Measurements from ENCODE around the gene RNF5. TPM values are rescaled to one million over a fixed set of nuclear protein-coding genes. Genes with fewer than 3 reads are reported as not detected.
"Not testable (repeated sequence)": the region's sequence is repeated elsewhere in the genome, so short reads cannot be mapped to it uniquely, and the experiment has no call there.

Gene RNF5
- total RNA-seq, 1 experiment from 2014 or later: 99.0 TPM

GRCh38 chr6:32195902-32196681, 17.9 kb downstream of the RNF5 start:
- peak; percentile 90 for DNase-seq
- peak overlapping the region; percentile 92 for H3K4me3 ChIP-seq (ENCODE audit: insufficient read depth, low read depth, low read length)
- H3K27me3 ChIP-seq (ENCODE audit: control insufficient read depth, insufficient read depth, low read length): no peaks in the 10 kb centered on the region
- no peaks in the 10 kb centered on the region for H3K36me3 ChIP-seq (replicated peaks; ENCODE audit: control insufficient read depth, insufficient read depth, low read length)

GRCh38 chr6:32196682-32197616, 18.7 kb downstream of the RNF5 start:
- no peaks in the 10 kb centered on the region for H3K36me3 ChIP-seq (replicated peaks; ENCODE audit: control insufficient read depth, insufficient read depth, low read length)
- peak overlapping the region; percentile 92 for H3K4me3 ChIP-seq (ENCODE audit: insufficient read depth, low read depth, low read length)
- peak; percentile 56 for DNase-seq
- no peaks in the 10 kb centered on the region; the same call in 1 of the 2 replicates for H3K27me3 ChIP-seq (ENCODE audit: control insufficient read depth, insufficient read depth, low read length)

- H3K27me3 ChIP-seq (ENCODE audit: control insufficient read depth, insufficient read depth, low read length): no peaks in the 10 kb centered on the region; the same call in 1 of the 2 replicates
- no peak for DNase-seq
- H3K36me3 ChIP-seq (replicated peaks; ENCODE audit: control insufficient read depth, insufficient read depth, low read length): no peaks in the 10 kb centered on the region
- H3K4me3 ChIP-seq (ENCODE audit: insufficient read depth, low read depth, low read length): no peak overlapping the region
These were observed 20.1 kb downstream of the RNF5 start for GRCh38 chr6:32198345-32198696.

- Histone ChIP-seq H3K36me3 (replicated peaks; ENCODE audit: control insufficient read depth, insufficient read depth, low read length) (no peaks in the 10 kb centered on the region), H3K27me3 (ENCODE audit: control insufficient read depth, insufficient read depth, low read length) (no peaks in the 10 kb centered on the region; the same call in 1 of the 2 replicates), H3K4me3 (ENCODE audit: insufficient read depth, low read depth, low read length) (no peak overlapping the region)
- no peak for DNase-seq
These were observed 20.7 kb downstream of the RNF5 start for GRCh38 chr6:32198866-32199265.

- DNase-seq: no peak
- H3K4me3 ChIP-seq (ENCODE audit: insufficient read depth, low read depth, low read length): no peak overlapping the region
- peaks cover 2% of the 10 kb centered on the region; the same call in 1 of the 2 replicates for H3K27me3 ChIP-seq (ENCODE audit: control insufficient read depth, insufficient read depth, low read length)
- H3K36me3 ChIP-seq (replicated peaks; ENCODE audit: control insufficient read depth, insufficient read depth, low read length): no peaks in the 10 kb centered on the region
These were observed 22.7 kb downstream of the RNF5 start for GRCh38 chr6:32200711-32201475.

GRCh38 chr6:32202186-32202585, 24.0 kb downstream of the RNF5 start:
- H3K4me3 ChIP-seq (ENCODE audit: insufficient read depth, low read depth, low read length): no peak overlapping the region
- no peak for DNase-seq
- no peaks in the 10 kb centered on the region for H3K36me3 ChIP-seq (replicated peaks; ENCODE audit: control insufficient read depth, insufficient read depth, low read length)
- H3K27me3 ChIP-seq (ENCODE audit: control insufficient read depth, insufficient read depth, low read length): peaks cover 2% of the 10 kb centered on the region; the same call in 1 of the 2 replicates

- peaks cover 2% of the 10 kb centered on the region; the same call in 1 of the 2 replicates for H3K27me3 ChIP-seq (ENCODE audit: control insufficient read depth, insufficient read depth, low read length)
- H3K4me3 ChIP-seq (ENCODE audit: insufficient read depth, low read depth, low read length): no peak overlapping the region
- DNase-seq: no peak
- H3K36me3 ChIP-seq (replicated peaks; ENCODE audit: control insufficient read depth, insufficient read depth, low read length): no peaks in the 10 kb centered on the region
These were observed 25.4 kb downstream of the RNF5 start for GRCh38 chr6:32203426-32204267.

- Histone ChIP-seq H3K36me3 (replicated peaks; ENCODE audit: control insufficient read depth, insufficient read depth, low read length) (no peaks in the 10 kb centered on the region), H3K4me3 (ENCODE audit: insufficient read depth, low read depth, low read length) (no peak overlapping the region), H3K27me3 (ENCODE audit: control insufficient read depth, insufficient read depth, low read length) (peaks cover 2% of the 10 kb centered on the region; the same call in 1 of the 2 replicates)
- no peak for DNase-seq
These were observed 26.1 kb downstream of the RNF5 start for GRCh38 chr6:32204268-32204715.

GRCh38 chr6:32208996-32209395, 30.8 kb downstream of the RNF5 start:
- no peaks in the 10 kb centered on the region for H3K36me3 ChIP-seq (replicated peaks; ENCODE audit: control insufficient read depth, insufficient read depth, low read length)
- no peak overlapping the region for H3K4me3 ChIP-seq (ENCODE audit: insufficient read depth, low read depth, low read length)
- DNase-seq: no peak
- 0 out of 2 replicates have a peak, but pooled peaks cover 2% of the 10 kb centered on the region for H3K27me3 ChIP-seq (ENCODE audit: control insufficient read depth, insufficient read depth, low read length)

- Histone ChIP-seq H3K4me3 (ENCODE audit: insufficient read depth, low read depth, low read length) (no peak overlapping the region), H3K36me3 (replicated peaks; ENCODE audit: control insufficient read depth, insufficient read depth, low read length) (no peaks in the 10 kb centered on the region), H3K27me3 (ENCODE audit: control insufficient read depth, insufficient read depth, low read length) (no peaks in the 10 kb centered on the region; the same call in 1 of the 2 replicates)
- DNase-seq: no peak
These were observed 32.0 kb downstream of the RNF5 start for GRCh38 chr6:32210191-32210601.

- H3K36me3 ChIP-seq (replicated peaks; ENCODE audit: control insufficient read depth, insufficient read depth, low read length); H3K27me3 ChIP-seq (ENCODE audit: control insufficient read depth, insufficient read depth, low read length); DNase-seq; H3K4me3 ChIP-seq (ENCODE audit: insufficient read depth, low read depth, low read length): not testable (repeated sequence)
These were observed 33.2 kb downstream of the RNF5 start for GRCh38 chr6:32211432-32211831.

- Histone ChIP-seq H3K36me3 (replicated peaks; ENCODE audit: control insufficient read depth, insufficient read depth, low read length) (no peaks in the 10 kb centered on the region), H3K4me3 (ENCODE audit: insufficient read depth, low read depth, low read length) (no peak overlapping the region), H3K27me3 (ENCODE audit: control insufficient read depth, insufficient read depth, low read length) (no peaks in the 10 kb centered on the region; the same call in 1 of the 2 replicates)
These were observed 34.0 kb downstream of the RNF5 start for GRCh38 chr6:32212076-32212760.

GRCh38 chr6:32213649-32214048, 35.4 kb downstream of the RNF5 start:
- H3K4me3 ChIP-seq (ENCODE audit: insufficient read depth, low read depth, low read length): no peak overlapping the region
- DNase-seq: peak; percentile 17
- H3K36me3 ChIP-seq (replicated peaks; ENCODE audit: control insufficient read depth, insufficient read depth, low read length): no peaks in the 10 kb centered on the region
- no peaks in the 10 kb centered on the region; the same call in 1 of the 2 replicates for H3K27me3 ChIP-seq (ENCODE audit: control insufficient read depth, insufficient read depth, low read length)

More at GRCh38 chr6:32212076-32212760, 34.0 kb downstream of the RNF5 start:
- peak; percentile 24 for DNase-seq
